Measurements from ENCODE around the gene HPX.
A peak's percentile ranks its signal among the peaks of the same experiment; 100 is the strongest.

HPX gene

GRCh38 chr11:6390718-6391469, 49.9 kb downstream of the HPX start:
- Histone ChIP-seq H3K4me3 (peak overlapping the region; percentile 84), H3K27ac (peak overlapping the region; percentile 86 to 92)
- TF ChIP-seq CTCF (IDR thresholded peaks at IDR 0.05) = no peak
- DNase-seq (ENCODE audit: low spot score) = no peak

GRCh38 chr11:6389905-6390717, 50.7 kb downstream of the HPX start, which contains the start of gene SMPD1:
Gene SMPD1, plus strand, starts transcription at chr11:6390474. Its CDS starts 125 bp downstream, at chr11:6390599.
- no peak for TF ChIP-seq CTCF (IDR thresholded peaks at IDR 0.05)
- H3K27ac ChIP-seq = peak within 1 kb of the TSS; percentile 86 to 92
- DNase-seq (ENCODE audit: low spot score) = peak; percentile 95
- H3K4me3 ChIP-seq = peak within 1 kb of the TSS; percentile 84

- TF ChIP-seq CTCF (IDR thresholded peaks at IDR 0.05) = no peak
- DNase-seq (ENCODE audit: low spot score) = no peak
- H3K27ac ChIP-seq = peak overlapping the region in 1 of 2 donors; percentile 92
- no peak overlapping the region for H3K4me3 ChIP-seq
These were observed 52.0 kb downstream of the HPX start for GRCh38 chr11:6388748-6389147.

DNA sequence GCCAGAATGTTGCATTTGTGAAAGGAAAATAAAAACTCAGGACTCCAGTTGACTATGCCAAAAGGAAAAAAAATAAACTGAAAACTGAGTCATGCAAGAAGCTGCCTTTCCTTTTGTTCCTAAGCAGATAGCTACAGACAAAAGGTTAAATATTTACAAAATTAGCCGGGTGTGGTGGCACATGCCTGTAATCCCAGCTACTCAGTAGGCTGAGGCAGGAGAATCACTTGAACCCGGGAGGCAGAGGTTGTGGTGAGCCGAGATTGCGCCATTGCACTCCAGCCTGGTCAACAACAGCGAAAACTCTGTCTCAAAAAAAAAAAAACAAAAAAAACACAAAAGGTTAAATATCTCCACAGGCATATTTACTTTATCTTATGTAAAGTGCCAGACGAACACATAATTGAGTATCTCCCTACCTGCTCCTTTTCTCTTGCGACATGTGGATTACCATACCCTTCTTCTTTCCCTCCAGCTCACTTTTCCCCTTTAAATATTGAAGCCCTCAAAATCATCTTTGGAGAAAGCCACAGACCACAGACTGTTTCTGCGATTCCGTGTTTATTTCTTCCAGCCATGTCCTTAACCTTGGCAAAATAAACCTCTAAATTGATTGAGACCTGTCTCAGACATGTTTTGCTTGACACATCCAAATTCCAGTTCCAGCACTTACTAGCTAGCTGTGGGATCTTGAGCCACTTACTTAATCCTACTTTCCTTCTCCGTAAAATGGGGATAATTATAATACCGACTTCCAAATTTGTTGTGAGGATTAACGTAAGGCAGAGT, 52.8 kb downstream of the HPX start:
- TF ChIP-seq CTCF (IDR thresholded peaks at IDR 0.05) = no peak
- no peak for DNase-seq (ENCODE audit: low spot score)
- H3K27ac ChIP-seq = no peak overlapping the region
- H3K4me3 ChIP-seq = no peak overlapping the region

DNA sequence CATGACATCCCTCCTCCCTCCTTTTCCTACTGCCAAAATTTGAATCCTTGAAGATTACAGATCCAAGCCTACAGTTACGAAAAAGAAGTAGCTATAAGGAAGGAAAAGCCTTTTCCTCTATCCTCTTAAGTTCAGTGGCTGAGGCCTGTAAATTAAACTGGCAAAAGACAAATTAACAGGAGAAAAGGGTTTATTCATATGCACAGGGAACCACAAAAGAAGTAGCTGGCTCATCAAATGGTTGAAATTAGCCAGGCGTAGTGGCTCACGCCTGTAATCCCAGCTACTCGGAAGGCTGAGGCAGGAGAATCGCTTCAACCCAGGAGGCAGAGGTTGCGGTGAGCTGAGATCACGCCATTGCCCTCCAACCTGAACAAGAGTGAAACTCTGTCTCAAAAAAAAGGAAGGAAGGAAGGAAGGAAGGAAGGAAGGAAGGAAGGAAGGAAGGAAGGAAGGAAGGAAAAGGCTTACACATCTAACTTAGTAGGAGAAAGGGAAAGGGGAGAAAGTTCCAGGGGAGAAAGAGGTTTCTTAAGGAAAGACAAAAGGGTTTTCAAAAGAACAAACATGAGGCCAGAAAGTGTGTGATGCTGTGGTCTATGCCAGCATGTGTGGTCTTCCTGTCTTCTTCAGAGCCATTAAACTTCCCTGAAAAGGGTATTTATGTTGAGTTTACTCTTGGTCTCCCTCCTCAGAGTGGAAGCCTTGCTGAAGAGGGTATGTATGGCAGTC, 55.6 kb downstream of the HPX start:
- no peak for TF ChIP-seq CTCF (IDR thresholded peaks at IDR 0.05)
- no peak overlapping the region for H3K4me3 ChIP-seq
- no peak overlapping the region for H3K27ac ChIP-seq
- DNase-seq (ENCODE audit: low spot score) = no peak

All from coronary artery (tissue), 2 donors.